Gastrocnemius medialis (tissue), 4 donors: ENCODE results near the gene EPN3. TPM values are rescaled to one million over a fixed set of nuclear protein-coding genes. Genes with fewer than 3 reads are reported as not detected.

ENCODE experiments used
- ATAC-seq, 2 donors: fragments of 150-250 bp; one replicate each; pipeline ENCODE4 v1.9.1; 2016
- DNase-seq, 2 donors: peaks; one replicate each; pipeline ENCODE4 v3.0.0-alpha.2; 2019
- H3K27ac ChIP-seq, 4 donors: fragments of 200-600 bp; sonication (generic); 1 replicate in 1 of 4; 2 replicates in 3 of 4; pipeline ENCODE4 v1.5.1; 2016 to 2018; ENCODE audit warnings: mild to moderate bottlenecking in 2 of 4, moderate library complexity in 1 of 4
- H3K27me3 ChIP-seq, 3 donors: fragments of 200-600 bp; sonication (generic) in 2 of 3; 1 replicate in 1 of 3; 2 replicates in 2 of 3; pipeline versions ENCODE4 v1.5.1 to v1.6.0; 2016 to 2019; ENCODE audit warnings: mild to moderate bottlenecking in 1 of 3, moderate library complexity in 1 of 3
- H3K36me3 ChIP-seq, 2 donors: fragments of 200-600 bp; sonication (generic) in 1 of 2; one replicate each; pipeline ENCODE4 v1.5.1; 2017 to 2018
- H3K4me1 ChIP-seq, 2 donors: fragments of 200-600 bp; sonication (generic) in 1 of 2; one replicate each; pipeline ENCODE4 v1.5.1; 2016 to 2017; ENCODE audit warnings: mild to moderate bottlenecking in 2 of 2
- H3K4me3 ChIP-seq, 4 donors: fragments of 200-600 bp; sonication (generic) in 3 of 4; 1 replicate in 1 of 4; 2 replicates in 3 of 4; pipeline ENCODE4 v1.5.1; 2016 to 2019; ENCODE audit warnings: mild to moderate bottlenecking in 2 of 4
- H3K9me3 ChIP-seq, 3 donors: fragments of 200-600 bp; sonication (generic) in 2 of 3; 1 replicate in 1 of 3; 2 replicates in 2 of 3; pipeline ENCODE4 v1.5.1; 2016 to 2019
- CTCF ChIP-seq, 5 experiments: fragments of 450-650 bp in 3 of 5; fragments of 200-600 bp in 2 of 5; sonication (generic) in 2 of 5; IDR thresholded peaks in 4 of 5; conservative IDR thresholded peaks in 1 of 5; 1 replicate in 4 of 5; 2 replicates in 1 of 5; pipeline ENCODE4 v1.5.1; 2016 to 2019; ENCODE audit warnings: antibody characterized with exemption in 5 of 5, mild to moderate bottlenecking in 3 of 5, moderate library complexity in 3 of 5
- POLR2A ChIP-seq, 2 donors: fragments of 450-650 bp; IDR thresholded peaks; one replicate each; pipeline ENCODE4 v1.6.1; 2017; ENCODE audit warnings: antibody characterized with exemption in 2 of 2, mild to moderate bottlenecking in 2 of 2, moderate library complexity in 2 of 2
- in situ Hi-C, 4 donors: fragments of 200-750 bp; cut with MboI; loops; one replicate each; pipeline versions ENCODE4 v1.15.0 to v1.8.0; 2017; ENCODE audit warnings: low sequenced_read_pairs in 4 of 4
- intact Hi-C: fragments of 100-400 bp; cut with DNase I; formaldehyde crosslinking; loops from one replicate; pipeline ENCODE4 v1.15.1; 2023; ENCODE audit warnings: low total_unique reads
- total RNA-seq, 4 donors: library from RNA; depleted of rRNA; stranded (reverse); fragments of >200 nt; gene quantifications; one replicate each; pipeline versions ENCODE4 v1.1.0 to v1.2.3, GENCODE V29; 2016

EPN3 gene
- total RNA-seq, 4 donors from 2014 or later, result not detected

- no peaks in the 10 kb centered on the region for H3K36me3 ChIP-seq
- no peaks in the 10 kb centered on the region for H3K9me3 ChIP-seq
- in situ Hi-C loops (no loop called here), intact Hi-C loops (no loop called here)
- H3K27ac ChIP-seq, result no peak overlapping the region
- H3K4me1 ChIP-seq, result peaks cover 0 to 4% of the 10 kb centered on the region in 2 donors
- DNase-seq (no peak), ATAC-seq (no peak)
- no peaks in the 10 kb centered on the region for H3K27me3 ChIP-seq
- no peak overlapping the region for H3K4me3 ChIP-seq
- no peak for TF ChIP-seq POLR2A (IDR thresholded peaks at IDR 0.05)
- no peak for TF ChIP-seq CTCF (IDR thresholded peaks at IDR 0.05 in 4 of 5, conservative IDR thresholded peaks at IDR 0.05 in 1 of 5)
Observed at GRCh38 chr17:50577451-50577954, 45.0 kb downstream of the EPN3 start.

- Histone ChIP-seq H3K9me3 (no peaks in the 10 kb centered on the region), H3K4me3 (no peak overlapping the region), H3K27ac (no peak overlapping the region), H3K4me1 (peaks cover 0 to 10% of the 10 kb centered on the region in 2 donors), H3K36me3 (no peaks in the 10 kb centered on the region), H3K27me3 (no peaks in the 10 kb centered on the region)
- DNase-seq (no peak), ATAC-seq (no peak)
- intact Hi-C loops, result no loop called here
- in situ Hi-C loops, result no loop called here
- TF ChIP-seq CTCF (IDR thresholded peaks at IDR 0.05 in 4 of 5, conservative IDR thresholded peaks at IDR 0.05 in 1 of 5), result no peak
- TF ChIP-seq POLR2A (IDR thresholded peaks at IDR 0.05), result no peak
Observed at GRCh38 chr17:50578173-50578572, 45.6 kb downstream of the EPN3 start.

- no peaks in the 10 kb centered on the region for H3K27me3 ChIP-seq
- intact Hi-C loops (no loop called here), in situ Hi-C loops (no loop called here)
- peaks cover 0 to 12% of the 10 kb centered on the region in 2 donors for H3K4me1 ChIP-seq
- H3K4me3 ChIP-seq, result no peak overlapping the region
- no peak for ATAC-seq
- no peaks in the 10 kb centered on the region for H3K36me3 ChIP-seq
- TF ChIP-seq CTCF (IDR thresholded peaks at IDR 0.05 in 4 of 5, conservative IDR thresholded peaks at IDR 0.05 in 1 of 5) (no peak), POLR2A (IDR thresholded peaks at IDR 0.05) (no peak)
- no peak for DNase-seq
- H3K27ac ChIP-seq, result no peak overlapping the region
- no peaks in the 10 kb centered on the region for H3K9me3 ChIP-seq
Observed at GRCh38 chr17:50579399-50579798, 46.9 kb downstream of the EPN3 start.

- Histone ChIP-seq H3K27ac (no peak overlapping the region), H3K36me3 (no peaks in the 10 kb centered on the region), H3K4me1 (peaks cover 0 to 12% of the 10 kb centered on the region in 2 donors), H3K27me3 (no peaks in the 10 kb centered on the region), H3K4me3 (no peak overlapping the region), H3K9me3 (no peaks in the 10 kb centered on the region)
- ATAC-seq (no peak), DNase-seq (no peak)
- intact Hi-C loops (no loop called here), in situ Hi-C loops (no loop called here)
- no peak for TF ChIP-seq POLR2A (IDR thresholded peaks at IDR 0.05)
Observed at GRCh38 chr17:50580646-50581045, 48.1 kb downstream of the EPN3 start.

GRCh38 chr17:50581316-50581715 is 48.8 kb downstream of the EPN3 start:
- DNase-seq, result no peak
- in situ Hi-C loops (no loop called here), intact Hi-C loops (no loop called here)
- TF ChIP-seq CTCF (IDR thresholded peaks at IDR 0.05 in 4 of 5, conservative IDR thresholded peaks at IDR 0.05 in 1 of 5) (no peak), POLR2A (IDR thresholded peaks at IDR 0.05) (no peak)
- no peak overlapping the region for H3K4me3 ChIP-seq
- no peaks in the 10 kb centered on the region for H3K9me3 ChIP-seq
- no peaks in the 10 kb centered on the region for H3K36me3 ChIP-seq
- H3K27ac ChIP-seq, result no peak overlapping the region
- ATAC-seq, result no peak
- H3K4me1 ChIP-seq, result peaks cover 0 to 12% of the 10 kb centered on the region in 2 donors
- H3K27me3 ChIP-seq, result no peaks in the 10 kb centered on the region
